Neural cell (in vitro differentiated cells): ENCODE data around the gene PIGT. TPM values are rescaled to one million over a fixed set of nuclear protein-coding genes. Genes with fewer than 3 reads are reported as not detected.

Experiments used
- H2AFZ ChIP-seq: fragments of 200-600, 300-800 bp; sonication (generic), shearing (Covaris generic); 2 replicates; pipeline ENCODE4 v1.6.0; 2014; ENCODE audit warnings: low read depth, mild to moderate bottlenecking, antibody characterized with exemption, low read length, moderate library complexity
- H3F3A ChIP-seq: fragments of 200-600 bp; shearing (Covaris generic); 2 replicates; pipeline ENCODE4 v1.6.1; 2016; ENCODE audit warnings: mild to moderate bottlenecking, moderate library complexity, mixed read lengths, antibody characterized with exemption, low read length; ENCODE audit not compliant: insufficient read depth, poor library complexity, severe bottlenecking
- H3K27ac ChIP-seq: fragments of 200-600, 300-800 bp; sonication (generic), shearing (Covaris generic); 2 replicates; pipeline ENCODE4 v1.5.1; 2014; ENCODE audit warnings: mild to moderate bottlenecking, low read length, moderate library complexity
- H3K27me3 ChIP-seq: fragments of 300-800, 200-600 bp; sonication (generic), shearing (Covaris generic); 2 replicates; pipeline ENCODE4 v1.6.0; 2014; ENCODE audit warnings: mild to moderate bottlenecking, low read depth, low read length, moderate library complexity; ENCODE audit not compliant: insufficient read depth
- H3K36me3 ChIP-seq: fragments of 300-800, 200-600 bp; sonication (generic), shearing (Covaris generic); 2 replicates; pipeline ENCODE4 v1.5.1; 2014; ENCODE audit warnings: mild to moderate bottlenecking, antibody characterized with exemption, low read length, moderate library complexity; ENCODE audit not compliant: insufficient read depth
- H3K4me2 ChIP-seq: fragments of 300-800, 200-600 bp; sonication (generic), shearing (Covaris generic); 2 replicates; pipeline ENCODE4 v1.6.0; 2014; ENCODE audit warnings: mild to moderate bottlenecking, low read length
- H3K4me3 ChIP-seq: fragments of 300-800, 200-600 bp; sonication (generic), shearing (Covaris generic); 2 replicates; pipeline ENCODE4 v1.5.1; 2014; ENCODE audit warnings: mild to moderate bottlenecking, low read length, moderate library complexity
- H3K79me2 ChIP-seq: fragments of 200-600 bp; shearing (Covaris generic); replicated peaks from 2 replicates; pipeline ENCODE4 v1.6.0; 2014; ENCODE audit warnings: mild to moderate bottlenecking, low read length, moderate library complexity; ENCODE audit not compliant: insufficient read depth
- H3K9ac ChIP-seq: fragments of 300-800, 200-600 bp; sonication (generic), shearing (Covaris generic); 2 replicates; pipeline ENCODE4 v1.6.1; 2016; ENCODE audit warnings: mild to moderate bottlenecking, low read length, mixed read lengths
- H3K9me2 ChIP-seq: fragments of 200-600 bp; shearing (Covaris generic); 2 replicates; pipeline ENCODE4 v1.6.1; 2016; ENCODE audit warnings: mild to moderate bottlenecking, low read length, mixed read lengths; ENCODE audit not compliant: insufficient read depth
- H3K9me3 ChIP-seq: fragments of 200-600, 300-800 bp; sonication (generic), shearing (Covaris generic); 2 replicates; pipeline ENCODE4 v1.6.1; 2016; ENCODE audit warnings: mild to moderate bottlenecking, mixed run types, low read length, moderate library complexity, mixed read lengths
- H4K20me1 ChIP-seq: fragments of 200-600 bp; shearing (Covaris generic); 2 replicates; pipeline ENCODE4 v1.6.1; 2016; ENCODE audit warnings: mild to moderate bottlenecking, mixed run types; ENCODE audit not compliant: insufficient read depth
- CTCF ChIP-seq: fragments of 450-650 bp; IDR thresholded peaks from 2 replicates; pipeline ENCODE4 v1.5.1; 2014; ENCODE audit warnings: antibody characterized with exemption, mild to moderate bottlenecking, moderate library complexity; ENCODE audit not compliant: poor library complexity, severe bottlenecking
- EP300 ChIP-seq: fragments of 450-650 bp; conservative IDR thresholded peaks from 2 replicates; pipeline ENCODE4 v1.6.1; 2014; ENCODE audit warnings: antibody characterized with exemption, mild to moderate bottlenecking, moderate library complexity; ENCODE audit not compliant: poor library complexity, severe bottlenecking
- EZH2 ChIP-seq: fragments of 200-600, 300-800 bp; shearing (Covaris generic), sonication (generic); IDR thresholded peaks from 2 replicates; pipeline ENCODE4 v1.6.1; 2014; ENCODE audit warnings: antibody characterized with exemption, low read length, borderline replicate concordance, mild to moderate bottlenecking; ENCODE audit not compliant: insufficient read depth, poor library complexity, severe bottlenecking
- MXI1 ChIP-seq: fragments of 450-650 bp; conservative IDR thresholded peaks from 2 replicates; pipeline ENCODE4 v1.6.1; 2014; ENCODE audit warnings: antibody characterized with exemption, mild to moderate bottlenecking; ENCODE audit not compliant: poor library complexity, severe bottlenecking
- POLR2AphosphoS5 ChIP-seq: IDR thresholded peaks from 2 replicates; pipeline ENCODE4 v1.6.1; 2012
- RAD21 ChIP-seq: fragments of 450-650 bp; conservative IDR thresholded peaks from 2 replicates; pipeline ENCODE4 v1.6.1; 2014; ENCODE audit warnings: antibody characterized with exemption, mild to moderate bottlenecking, moderate library complexity
- REST ChIP-seq: IDR thresholded peaks from 2 replicates; pipeline ENCODE4 v1.6.1; 2012; ENCODE audit warnings: borderline replicate concordance
- SMC3 ChIP-seq: fragments of 450-650 bp; conservative IDR thresholded peaks from 2 replicates; pipeline ENCODE4 v1.6.1; 2014; ENCODE audit warnings: antibody characterized with exemption, mild to moderate bottlenecking, moderate library complexity; ENCODE audit not compliant: poor library complexity
- TAF1 ChIP-seq: IDR thresholded peaks from 2 replicates; pipeline ENCODE4 v1.6.1; 2012; ENCODE audit warnings: low read depth
- polyA plus RNA-seq: library from polyadenylated mRNA; depleted of rRNA; stranded (reverse); fragments of >200 nt; gene quantifications from 2 replicates; pipeline ENCODE4 v1.2.3, GENCODE V29; 2014

Gene PIGT
- polyA plus RNA-seq, 1 donor from 2014 or later = 24.3 TPM

GRCh38 chr20:45429618-45430017 is 13.7 kb downstream of the PIGT start:
- no peaks in the 10 kb centered on the region for H3K9me2 ChIP-seq
- no peaks in the 10 kb centered on the region for H3K27me3 ChIP-seq
- H3K4me3 ChIP-seq = no peak overlapping the region
- H4K20me1 ChIP-seq = no peaks in the 10 kb centered on the region
- no peak overlapping the region for H3K4me2 ChIP-seq
- no peaks in the 10 kb centered on the region for H3K9me3 ChIP-seq
- TF ChIP-seq EZH2 = no peak
- TF ChIP-seq REST = no peak
- TF ChIP-seq SMC3 = no peak
- no peak for TF ChIP-seq TAF1
- TF ChIP-seq EP300 = no peak
- TF ChIP-seq MXI1 = no peak
- no peak for TF ChIP-seq POLR2AphosphoS5
- no peak for TF ChIP-seq RAD21
- no peak for TF ChIP-seq CTCF
- no peaks in the 10 kb centered on the region for H3K36me3 ChIP-seq
- no peak overlapping the region for H3K9ac ChIP-seq
- H2AFZ ChIP-seq = no peak overlapping the region
- no peaks in the 10 kb centered on the region for H3F3A ChIP-seq
- H3K27ac ChIP-seq = no peak overlapping the region
- no peaks in the 10 kb centered on the region for H3K79me2 ChIP-seq

- Histone ChIP-seq H3K27me3 (no peaks in the 10 kb centered on the region), H3K27ac (no peak overlapping the region)
Observed at GRCh38 chr20:45432294-45432693, 16.4 kb downstream of the PIGT start.

More at GRCh38 chr20:45432294-45432693, 16.4 kb downstream of the PIGT start:
- Histone ChIP-seq H3K9me2 (no peaks in the 10 kb centered on the region), H4K20me1 (no peaks in the 10 kb centered on the region), H3K79me2 (no peaks in the 10 kb centered on the region), H2AFZ (no peak overlapping the region), H3K4me3 (no peak overlapping the region), H3K36me3 (no peaks in the 10 kb centered on the region), H3F3A (no peaks in the 10 kb centered on the region), H3K9ac (no peak overlapping the region), H3K4me2 (no peak overlapping the region), H3K9me3 (no peaks in the 10 kb centered on the region)
- TF ChIP-seq EP300 = no peak
- no peak for TF ChIP-seq POLR2AphosphoS5
- no peak for TF ChIP-seq REST
- TF ChIP-seq EZH2 = no peak
- TF ChIP-seq CTCF = no peak
- TF ChIP-seq MXI1 = no peak
- no peak for TF ChIP-seq SMC3
- TF ChIP-seq RAD21 = no peak
- no peak for TF ChIP-seq TAF1
